GM19238 (cell line): ENCODE data around the gene TMEM121B.

Experiments
- DNase-seq: peaks from one replicate; pipeline ENCODE4 v3.0.0; 2011; ENCODE audit warnings: low spot score; ENCODE audit not compliant: insufficient read length

Gene TMEM121B

GRCh38 chr22:17138513-17138912 lies 17.4 kb upstream of the TMEM121B start:
- no peak for DNase-seq

GRCh38 chr22:17137861-17138425 lies 16.8 kb upstream of the TMEM121B start:
- DNase-seq, result no peak

DNA sequence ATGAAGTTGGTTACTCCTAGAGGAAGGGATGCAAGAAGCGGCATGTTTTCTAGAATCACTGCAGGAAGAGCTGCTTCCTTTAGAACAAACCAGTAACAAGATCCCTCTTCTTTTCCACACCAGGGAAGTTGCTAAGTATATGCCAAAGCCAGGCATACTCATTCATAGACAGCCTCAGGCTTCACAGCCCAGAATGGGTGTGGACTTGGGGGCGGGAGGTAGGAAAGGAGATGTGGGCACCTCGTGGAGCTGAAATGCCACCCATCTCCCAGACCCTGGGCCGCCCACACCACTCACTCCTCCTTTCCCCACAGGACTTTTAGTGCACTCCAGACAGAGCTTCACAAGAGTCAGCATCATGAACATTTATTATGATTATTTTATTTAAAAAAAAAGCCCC lies 16.0 kb upstream of the TMEM121B start:
- no peak for DNase-seq

DNA sequence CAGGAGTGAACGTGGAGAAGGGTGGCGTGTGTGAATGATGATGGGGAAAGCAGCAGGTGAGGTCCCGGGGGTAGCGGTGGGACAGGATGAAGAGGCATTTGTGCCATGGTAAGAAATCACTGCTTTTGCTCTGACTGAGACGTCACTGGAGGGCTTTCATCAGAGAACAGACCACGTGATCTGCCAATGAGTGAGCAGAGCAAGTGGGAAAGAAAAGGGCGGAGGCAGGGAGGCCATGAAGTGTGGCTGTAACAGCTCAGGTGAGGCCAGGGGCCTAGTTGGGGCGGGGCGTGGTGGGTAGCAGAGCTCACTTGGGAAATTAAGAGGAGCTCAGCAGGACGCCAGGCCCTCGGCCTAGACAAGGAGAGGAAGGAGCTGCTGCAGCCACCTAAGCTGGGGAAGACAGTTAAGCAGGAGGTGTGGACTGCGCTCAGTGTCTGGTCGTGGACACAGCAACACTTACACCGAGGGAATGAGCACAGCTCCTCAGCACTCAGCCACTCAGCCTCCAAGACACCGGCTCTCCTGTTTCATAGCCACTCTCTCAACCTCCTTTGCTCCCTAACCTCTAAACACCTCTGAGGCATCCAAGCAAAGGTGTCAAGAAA lies 14.1 kb upstream of the TMEM121B start:
- DNase-seq, result no peak

DNA sequence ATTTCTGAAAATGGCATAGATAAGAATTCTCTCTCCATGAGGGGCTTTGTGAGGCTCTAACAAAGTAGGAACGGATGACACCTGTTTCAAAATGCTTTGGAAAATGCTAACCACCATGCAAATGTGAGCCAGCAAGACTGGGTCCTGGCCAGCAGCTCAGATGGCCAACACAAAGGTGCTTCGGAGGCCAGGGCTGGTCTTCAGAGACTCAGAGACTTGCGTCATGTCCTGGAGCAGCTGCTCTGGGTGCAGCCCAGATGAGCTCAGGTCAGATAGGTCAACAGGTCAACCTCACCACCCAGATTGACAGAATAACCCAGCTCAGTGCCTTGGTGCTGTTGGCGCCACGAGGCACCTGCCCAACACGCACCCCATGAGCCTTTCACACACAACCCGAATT lies 12.0 kb upstream of the TMEM121B start:
- no peak for DNase-seq

DNA sequence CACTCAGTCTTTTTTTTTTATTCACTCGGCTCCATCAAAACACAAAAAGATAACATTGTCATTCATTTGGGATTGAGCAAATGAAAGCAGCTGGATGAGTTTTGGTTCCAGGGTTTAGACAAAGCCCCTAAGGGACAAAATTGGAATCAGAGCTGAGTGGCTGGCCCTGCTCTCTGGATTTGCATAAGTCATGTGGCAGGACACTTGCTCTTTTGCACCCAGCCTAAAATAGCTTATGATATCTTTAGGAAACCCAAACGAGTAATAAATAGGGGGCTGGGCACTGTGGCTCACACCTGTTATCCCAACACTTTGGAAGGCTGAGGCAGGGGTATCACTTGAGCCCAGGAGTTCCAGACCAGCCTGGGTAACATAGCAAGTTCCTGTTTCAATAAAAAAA lies 11.0 kb upstream of the TMEM121B start:
- DNase-seq, result no peak

DNA sequence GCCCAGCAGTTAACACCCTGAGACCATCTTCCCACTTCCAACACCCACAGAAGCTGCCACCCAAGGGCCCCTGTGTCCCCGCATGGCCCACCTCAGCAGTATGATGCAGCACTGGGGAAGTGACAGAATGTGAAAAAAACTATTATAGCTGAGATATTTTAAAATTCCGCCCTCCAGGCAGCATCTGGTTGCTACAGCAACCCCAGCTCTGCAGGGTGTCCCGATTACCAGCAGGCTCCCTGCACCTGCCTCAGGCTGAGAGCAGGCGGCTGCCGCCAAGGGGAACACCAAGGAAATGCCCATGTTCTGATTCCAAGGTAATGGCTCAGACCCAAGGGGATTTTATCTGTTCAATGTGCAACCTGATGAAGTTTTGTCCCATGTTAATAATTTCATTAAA lies 10.5 kb upstream of the TMEM121B start:
- no peak for DNase-seq

GRCh38 chr22:17130199-17130598 lies 9.0 kb upstream of the TMEM121B start:
- no peak for DNase-seq

DNA sequence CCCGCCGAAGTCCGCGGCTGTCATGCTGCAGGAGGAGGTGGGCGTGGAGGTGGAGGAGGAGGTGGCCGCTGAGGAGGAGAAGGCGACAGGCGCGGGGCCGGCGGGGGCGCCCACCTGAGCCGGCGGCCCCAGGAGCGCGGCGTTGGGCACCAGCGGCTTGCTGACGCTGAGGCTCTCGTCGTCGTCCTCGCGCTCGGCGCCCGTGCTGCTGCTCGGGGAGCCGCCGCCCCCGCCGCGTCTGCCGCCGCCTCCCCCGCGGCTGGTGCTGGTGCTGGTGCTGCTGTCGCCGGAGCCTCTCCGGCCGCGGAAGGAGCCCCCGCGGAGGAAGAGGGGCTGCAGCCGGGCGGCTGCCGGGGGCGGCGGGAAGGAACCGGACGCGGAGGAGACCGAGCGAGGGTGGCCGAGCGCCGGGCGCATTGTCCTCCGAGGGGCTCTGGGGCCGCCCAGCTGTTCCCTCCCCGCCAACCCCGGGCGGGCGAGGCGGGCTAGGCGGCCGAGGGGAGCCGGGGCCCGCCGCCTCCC lies 388 bp downstream of the TMEM121B start:
- DNase-seq, result no peak

GRCh38 chr22:17120281-17120680 lies 879 bp downstream of the TMEM121B start:
- peak; percentile 61 for DNase-seq

- DNase-seq, result no peak
These were observed 1.5 kb downstream of the TMEM121B start for GRCh38 chr22:17119481-17120202.

DNA sequence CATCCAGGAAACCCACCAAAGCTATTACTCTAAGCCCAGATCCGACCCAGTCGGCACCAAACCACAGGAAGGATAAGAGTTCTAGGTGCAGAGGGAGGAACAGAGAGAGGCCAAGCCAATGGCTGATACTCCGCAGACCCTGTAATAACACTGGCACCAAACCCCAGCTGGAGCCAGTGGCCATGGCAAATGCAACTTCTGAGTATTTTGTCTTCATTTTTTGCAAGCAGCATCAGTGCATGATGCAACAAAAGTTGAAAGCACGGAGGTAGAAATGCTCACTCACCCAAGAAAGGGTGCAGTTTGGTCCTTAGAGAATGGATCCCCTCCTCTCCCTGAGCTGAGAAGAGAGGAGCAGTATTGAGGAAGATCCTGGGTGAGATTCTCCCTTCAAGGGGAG lies 2.8 kb downstream of the TMEM121B start:
- DNase-seq, result no peak

- peak; percentile 30 for DNase-seq
These were observed 3.3 kb downstream of the TMEM121B start for GRCh38 chr22:17117890-17118289.

DNA sequence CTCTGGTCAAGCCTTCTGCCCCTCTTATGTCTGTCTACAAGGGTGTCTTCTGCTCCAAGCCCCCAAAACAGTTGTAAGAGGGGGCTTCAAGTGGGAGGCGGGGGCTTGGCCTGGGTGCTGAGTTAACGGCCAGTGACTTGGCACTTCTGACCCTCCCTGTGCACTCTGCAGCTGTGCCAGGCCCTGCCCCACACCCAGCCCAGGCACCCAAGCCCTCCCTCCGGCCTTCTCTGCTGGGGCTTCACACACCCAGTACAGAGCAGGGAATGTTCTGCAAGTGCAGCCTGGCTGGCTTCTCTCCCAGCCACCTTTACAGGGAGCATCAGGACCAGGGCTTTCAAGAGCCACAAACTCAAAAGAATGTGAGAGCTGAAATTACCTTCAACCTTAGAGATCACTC lies 3.8 kb downstream of the TMEM121B start:
- no peak for DNase-seq

GRCh38 chr22:17116572-17117330 lies 4.4 kb downstream of the TMEM121B start:
- DNase-seq, result no peak

DNA sequence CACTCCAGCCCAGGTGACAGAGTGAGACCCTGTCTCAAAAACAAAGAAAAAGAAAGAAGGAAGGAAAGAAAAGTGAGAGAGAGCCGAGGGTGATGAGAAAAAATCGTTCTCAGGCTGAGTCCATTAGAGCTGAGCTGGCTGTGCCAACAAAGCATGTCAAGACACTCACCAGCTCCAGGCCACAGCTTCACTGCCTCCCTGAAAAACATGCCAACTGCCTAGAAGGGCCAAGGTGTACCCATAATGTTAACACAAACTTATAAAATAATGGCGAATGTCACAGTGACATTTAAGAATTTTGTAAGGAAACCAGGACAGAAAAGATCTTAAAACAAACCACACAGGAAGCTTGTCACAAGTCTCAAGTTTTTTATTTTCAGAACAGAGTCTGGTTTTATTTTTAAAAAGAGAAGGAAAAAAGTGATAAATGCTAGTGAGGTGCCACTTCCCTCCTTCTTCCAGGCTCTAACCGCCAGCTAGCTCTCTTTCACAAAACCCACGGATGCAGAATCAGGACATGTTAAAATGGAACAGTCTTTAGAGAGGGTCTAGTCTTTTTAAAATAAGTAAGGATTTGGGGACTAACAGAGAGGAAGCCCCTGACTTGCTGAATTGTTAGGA lies 5.1 kb downstream of the TMEM121B start:
- DNase-seq, result no peak

DNA sequence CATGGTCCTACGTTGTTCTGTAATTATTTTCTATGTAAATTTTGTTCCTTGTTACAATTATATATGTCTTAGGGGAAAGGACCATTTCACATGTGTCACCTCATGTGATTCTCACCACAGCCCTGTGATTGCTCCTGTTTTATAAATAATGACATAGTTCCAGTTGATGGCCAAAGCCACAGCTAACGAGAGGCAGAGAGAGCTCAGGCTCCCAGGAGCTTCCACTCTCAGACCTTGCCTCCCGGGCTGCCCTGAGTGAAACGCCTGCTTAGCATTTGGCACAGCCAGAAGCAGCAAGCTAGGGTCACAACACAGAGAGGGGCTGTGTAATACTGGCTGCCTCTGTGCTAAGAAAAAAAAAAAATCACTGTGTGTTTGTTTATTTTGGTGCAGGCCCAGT lies 5.9 kb downstream of the TMEM121B start:
- no peak for DNase-seq

DNA sequence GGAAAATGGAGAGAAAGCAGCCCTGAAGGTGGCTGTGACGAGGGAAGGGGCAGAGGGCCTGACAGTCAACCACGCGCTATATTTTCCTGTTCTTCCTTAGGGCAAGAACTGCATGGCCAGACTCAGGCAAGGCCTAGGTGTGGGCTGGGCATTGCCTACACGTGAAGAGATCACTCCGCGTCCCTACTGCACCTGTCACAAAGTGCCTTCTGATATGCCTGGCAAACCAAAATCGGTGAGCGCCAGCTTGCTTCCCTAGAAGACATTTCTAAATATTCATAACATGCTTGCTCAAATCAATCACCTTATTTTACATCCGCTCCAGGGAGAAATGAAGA lies 6.3 kb downstream of the TMEM121B start:
- no peak for DNase-seq

- no peak for DNase-seq
These were observed 6.8 kb downstream of the TMEM121B start for GRCh38 chr22:17114173-17114897.

DNA sequence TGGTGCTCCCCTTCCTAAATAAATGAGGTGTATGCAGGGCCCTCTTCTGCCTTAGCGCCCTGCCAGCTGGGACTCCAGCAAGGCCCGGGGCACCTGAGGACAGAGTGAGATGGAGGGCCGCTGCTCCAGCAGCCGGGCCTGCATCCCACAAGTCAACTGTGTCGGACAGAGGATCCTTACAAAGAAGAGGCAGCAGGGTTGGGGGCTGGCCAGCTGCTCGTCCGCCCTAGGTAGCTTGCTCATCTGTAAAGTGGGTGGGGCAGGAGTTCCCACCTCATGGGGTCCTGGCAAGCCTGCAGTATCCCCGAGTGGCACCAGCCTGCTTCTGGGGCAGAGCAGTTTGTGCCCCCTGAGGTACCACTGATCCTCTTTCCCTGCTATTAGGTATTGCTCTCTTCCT lies 7.6 kb downstream of the TMEM121B start:
- DNase-seq, result no peak

GRCh38 chr22:17112491-17113042 lies 8.6 kb downstream of the TMEM121B start:
- DNase-seq, result no peak
